Bronchial epithelial cell (primary cell): Measurements from ENCODE around the gene RTRAF. TPM values are rescaled to one million over a fixed set of nuclear protein-coding genes. Genes with fewer than 3 reads are reported as not detected.

Experiments
- DNase-seq: peaks from one replicate; pipeline ENCODE4 v3.0.0-alpha.2; 2010; ENCODE audit warnings: low read depth
- FAIRE-seq: peaks from 2 replicates; lab custom pipeline; 2011; peaks lifted over from hg19 to GRCh38; lab: Jason Lieb, UNC
- H3K27me3 ChIP-seq: 2 replicates; pipeline ENCODE4 v1.5.1; 2011; ENCODE audit warnings: low read length; ENCODE audit not compliant: control insufficient read depth, insufficient read depth
- H3K36me3 ChIP-seq: 2 replicates; pipeline ENCODE4 v1.5.1; 2011; ENCODE audit warnings: low read length; ENCODE audit not compliant: control insufficient read depth, insufficient read depth
- H3K4me3 ChIP-seq: 2 replicates; pipeline ENCODE4 v1.5.1; 2011; ENCODE audit warnings: mild to moderate bottlenecking, low read depth, low read length, control low read depth
- CTCF ChIP-seq: IDR thresholded peaks from 2 replicates; pipeline ENCODE4 v1.5.1; 2011; ENCODE audit warnings: mild to moderate bottlenecking, moderate library complexity, low read length, control low read depth, inconsistent platforms; ENCODE audit not compliant: insufficient read depth, severe bottlenecking
- total RNA-seq: library from RNA; depleted of rRNA; stranded (reverse); fragments of >200 nt; gene quantifications from 2 replicates; pipeline ENCODE4 v1.2.1, GENCODE V29; 2014

Gene RTRAF
- total RNA-seq, 1 donor from 2014 or later = 69.2 TPM

- peak; percentile 16 for DNase-seq
- TF ChIP-seq CTCF = peak; percentile 39
Measured at GRCh38 chr14:52015411-52016030, 26.2 kb downstream of the RTRAF start.

GRCh38 chr14:52018252-52018651 is 28.9 kb downstream of the RTRAF start:
- TF ChIP-seq CTCF = no peak
- DNase-seq = peak; percentile 23
- Histone ChIP-seq H3K27me3 (no peaks in the 10 kb centered on the region), H3K4me3 (no peak overlapping the region), H3K36me3 (no peaks in the 10 kb centered on the region)
- FAIRE-seq = no peak

More at GRCh38 chr14:52015411-52016030, 26.2 kb downstream of the RTRAF start:
- Histone ChIP-seq H3K27me3 (no peaks in the 10 kb centered on the region), H3K4me3 (no peak overlapping the region), H3K36me3 (no peaks in the 10 kb centered on the region)
- no peak for FAIRE-seq

GRCh38 chr14:52018970-52019369 is 29.6 kb downstream of the RTRAF start:
- no peak for DNase-seq
- Histone ChIP-seq H3K36me3 (no peaks in the 10 kb centered on the region), H3K4me3 (no peak overlapping the region), H3K27me3 (no peaks in the 10 kb centered on the region)
- no peak for FAIRE-seq
- no peak for TF ChIP-seq CTCF

- no peak overlapping the region for H3K4me3 ChIP-seq
Measured at GRCh38 chr14:52020161-52020714, 30.9 kb downstream of the RTRAF start.

GRCh38 chr14:52020866-52021717 is 31.7 kb downstream of the RTRAF start:
- no peak for FAIRE-seq
- TF ChIP-seq CTCF = no peak

More at GRCh38 chr14:52020161-52020714, 30.9 kb downstream of the RTRAF start:
- FAIRE-seq (no peak), DNase-seq (no peak)
- Histone ChIP-seq H3K36me3 (no peaks in the 10 kb centered on the region), H3K27me3 (no peaks in the 10 kb centered on the region)
- no peak for TF ChIP-seq CTCF

More at GRCh38 chr14:52020866-52021717, 31.7 kb downstream of the RTRAF start:
- Histone ChIP-seq H3K27me3 (no peaks in the 10 kb centered on the region), H3K36me3 (no peaks in the 10 kb centered on the region), H3K4me3 (no peak overlapping the region)
- no peak for DNase-seq
